GM06990 (cell line): ENCODE measurements around the gene AHI1.

Source experiments
- DNase-seq: peaks from one replicate; pipeline ENCODE4 v3.0.0-alpha.2; 2011; ENCODE audit not compliant: insufficient read length; ENCODE audit errors: extremely low read depth
- H3K27me3 ChIP-seq: replicated peaks from 2 replicates; pipeline ENCODE4 v1.6.0; 2011; ENCODE audit warnings: low read length; ENCODE audit not compliant: control insufficient read depth, insufficient read depth
- H3K36me3 ChIP-seq: 2 replicates; pipeline ENCODE4 v1.5.1; 2011; ENCODE audit warnings: low read length; ENCODE audit not compliant: control insufficient read depth, insufficient read depth
- H3K4me3 ChIP-seq: replicated peaks from 2 replicates; pipeline ENCODE4 v1.5.1; 2011; ENCODE audit warnings: low read depth, mild to moderate bottlenecking, control low read depth, low read length
- CTCF ChIP-seq: IDR thresholded peaks from 2 replicates; pipeline ENCODE4 v1.5.1; 2011; ENCODE audit warnings: low read length, control low read depth, mild to moderate bottlenecking, inconsistent platforms; ENCODE audit not compliant: insufficient read depth, poor library complexity, severe bottlenecking

AHI1 gene

GRCh38 chr6:135397172-135397952 lies 100.2 kb downstream of the AHI1 start:
- Histone ChIP-seq H3K27me3 (no peaks in the 10 kb centered on the region), H3K36me3 (no peaks in the 10 kb centered on the region), H3K4me3 (no peak overlapping the region)
- no peak for TF ChIP-seq CTCF
- no peak for DNase-seq

GRCh38 chr6:135395136-135395535 lies 102.4 kb downstream of the AHI1 start:
- no peaks in the 10 kb centered on the region for H3K36me3 ChIP-seq
- no peaks in the 10 kb centered on the region for H3K27me3 ChIP-seq
- H3K4me3 ChIP-seq: no peak overlapping the region
- no peak for TF ChIP-seq CTCF
- DNase-seq: no peak

- H3K27me3 ChIP-seq: no peaks in the 10 kb centered on the region
- TF ChIP-seq CTCF: no peak
- no peaks in the 10 kb centered on the region for H3K36me3 ChIP-seq
- H3K4me3 ChIP-seq: no peak overlapping the region
- no peak for DNase-seq
These were observed 104.3 kb downstream of the AHI1 start for GRCh38 chr6:135393289-135393688.

GRCh38 chr6:135390458-135390857 lies 107.1 kb downstream of the AHI1 start:
- H3K27me3 ChIP-seq: no peaks in the 10 kb centered on the region
- H3K4me3 ChIP-seq: no peak overlapping the region
- no peak for TF ChIP-seq CTCF
- DNase-seq: no peak
- H3K36me3 ChIP-seq: no peaks in the 10 kb centered on the region

GRCh38 chr6:135385299-135385698 lies 112.2 kb downstream of the AHI1 start:
- TF ChIP-seq CTCF: no peak
- H3K27me3 ChIP-seq: no peaks in the 10 kb centered on the region
- DNase-seq: no peak
- no peak overlapping the region for H3K4me3 ChIP-seq
- no peaks in the 10 kb centered on the region for H3K36me3 ChIP-seq
